Measurements from ENCODE around the gene DGKI. TPM values are rescaled to one million over a fixed set of nuclear protein-coding genes. Genes with fewer than 3 reads are reported as not detected.
A peak's percentile ranks its signal among the peaks of the same experiment; 100 is the strongest.

Gene DGKI
- total RNA-seq, 1 experiment from 2014 or later, result 0.39 TPM

DNA sequence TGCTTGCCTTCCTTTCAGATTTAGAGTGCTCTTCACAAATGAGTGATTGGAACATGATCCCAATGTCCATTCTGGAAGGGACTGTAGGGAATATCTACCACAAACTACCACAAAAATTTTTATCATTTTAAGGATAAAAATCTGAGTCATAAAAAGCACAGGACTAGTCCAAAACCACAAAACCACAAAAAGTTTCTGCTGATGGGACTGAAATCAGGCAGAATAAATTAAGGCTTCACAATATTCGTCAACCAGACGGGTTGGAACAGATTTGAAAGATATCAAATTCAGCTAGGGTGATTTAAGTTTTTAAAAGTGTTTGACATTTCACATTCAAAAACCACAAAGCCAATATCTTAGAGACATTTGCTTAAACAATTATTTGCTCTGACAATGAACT is 403.2 kb downstream of the DGKI start:
- peaks cover 10% of the 10 kb centered on the region for H3K4me1 ChIP-seq (ENCODE audit: insufficient read depth, low read length, poor library complexity, severe bottlenecking)
- no TSS peak for BruUV-seq (replicated peaks)
- intact Hi-C loops (cut with micrococcal nuclease; ENCODE audit: unreplicated experiment), result no loop called here
- H3K27ac ChIP-seq (ENCODE audit: low read depth, low read length, poor library complexity, severe bottlenecking), result no peak overlapping the region
- no peak for TF ChIP-seq EZH2 (IDR thresholded peaks at IDR 0.05; ENCODE audit: borderline replicate concordance, low read depth, low read length, poor library complexity, severe bottlenecking)
- TF ChIP-seq, protein P1, sequence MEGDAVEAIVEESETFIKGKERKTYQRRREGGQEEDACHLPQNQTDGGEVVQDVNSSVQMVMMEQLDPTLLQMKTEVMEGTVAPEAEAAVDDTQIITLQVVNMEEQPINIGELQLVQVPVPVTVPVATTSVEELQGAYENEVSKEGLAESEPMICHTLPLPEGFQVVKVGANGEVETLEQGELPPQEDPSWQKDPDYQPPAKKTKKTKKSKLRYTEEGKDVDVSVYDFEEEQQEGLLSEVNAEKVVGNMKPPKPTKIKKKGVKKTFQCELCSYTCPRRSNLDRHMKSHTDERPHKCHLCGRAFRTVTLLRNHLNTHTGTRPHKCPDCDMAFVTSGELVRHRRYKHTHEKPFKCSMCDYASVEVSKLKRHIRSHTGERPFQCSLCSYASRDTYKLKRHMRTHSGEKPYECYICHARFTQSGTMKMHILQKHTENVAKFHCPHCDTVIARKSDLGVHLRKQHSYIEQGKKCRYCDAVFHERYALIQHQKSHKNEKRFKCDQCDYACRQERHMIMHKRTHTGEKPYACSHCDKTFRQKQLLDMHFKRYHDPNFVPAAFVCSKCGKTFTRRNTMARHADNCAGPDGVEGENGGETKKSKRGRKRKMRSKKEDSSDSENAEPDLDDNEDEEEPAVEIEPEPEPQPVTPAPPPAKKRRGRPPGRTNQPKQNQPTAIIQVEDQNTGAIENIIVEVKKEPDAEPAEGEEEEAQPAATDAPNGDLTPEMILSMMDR (conservative IDR thresholded peaks at IDR 0.05; ENCODE audit: low read depth, low read length), result no peak
- no peak overlapping the region for H3K4me3 ChIP-seq (ENCODE audit: low read depth, low read length, poor library complexity, severe bottlenecking)
- CTCF ChIA-PET, result no interaction called here
- POLR2A ChIA-PET (ENCODE audit: low non-redundant PET), result no interaction called here
- H3K36me3 ChIP-seq (ENCODE audit: insufficient read depth, low read length, poor library complexity, severe bottlenecking), result no peaks in the 10 kb centered on the region
- peaks cover 3% of the 10 kb centered on the region for H3K9me3 ChIP-seq (ENCODE audit: low read depth, low read length, poor library complexity, severe bottlenecking)
- H3K27me3 ChIP-seq (replicated peaks; ENCODE audit: insufficient read depth, low read depth, low read length, poor library complexity), result peaks cover 13% of the 10 kb centered on the region
- DNase-seq (ENCODE audit: low spot score), result no peak

DNA sequence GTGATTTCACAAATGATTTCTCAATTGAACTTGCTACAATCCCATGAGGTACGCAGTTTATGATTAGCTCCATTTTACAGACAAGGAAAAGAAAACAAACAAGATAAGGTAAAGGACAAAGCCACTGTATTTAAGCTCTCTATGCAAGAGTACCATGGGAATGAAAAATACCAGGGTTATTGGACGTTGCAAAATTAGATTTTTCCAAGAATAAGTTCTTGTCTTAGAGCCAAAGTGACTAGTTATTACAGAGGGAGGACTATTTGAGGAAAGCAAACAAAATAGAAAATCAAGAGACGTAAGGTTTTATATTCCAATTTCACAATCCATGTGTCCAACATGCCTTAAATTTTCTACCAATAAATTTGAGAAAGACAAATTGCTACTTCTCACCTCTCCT is 405.3 kb downstream of the DGKI start:
- CTCF ChIA-PET, result no interaction called here
- no peak for DNase-seq (ENCODE audit: low spot score)
- no peak overlapping the region for H3K27ac ChIP-seq (ENCODE audit: low read depth, low read length, poor library complexity, severe bottlenecking)
- H3K4me1 ChIP-seq (ENCODE audit: insufficient read depth, low read length, poor library complexity, severe bottlenecking), result peaks cover 10% of the 10 kb centered on the region
- BruUV-seq (replicated peaks), result no TSS peak
- no peak overlapping the region for H3K4me3 ChIP-seq (ENCODE audit: low read depth, low read length, poor library complexity, severe bottlenecking)
- H3K36me3 ChIP-seq (ENCODE audit: insufficient read depth, low read length, poor library complexity, severe bottlenecking), result no peaks in the 10 kb centered on the region
- TF ChIP-seq EZH2 (IDR thresholded peaks at IDR 0.05; ENCODE audit: borderline replicate concordance, low read depth, low read length, poor library complexity, severe bottlenecking), result no peak
- TF ChIP-seq, protein P1 (conservative IDR thresholded peaks at IDR 0.05; ENCODE audit: low read depth, low read length), result no peak
- peaks cover 11% of the 10 kb centered on the region for H3K27me3 ChIP-seq (replicated peaks; ENCODE audit: insufficient read depth, low read depth, low read length, poor library complexity)
- H3K9me3 ChIP-seq (ENCODE audit: low read depth, low read length, poor library complexity, severe bottlenecking), result peaks cover 3% of the 10 kb centered on the region
- intact Hi-C loops (cut with micrococcal nuclease; ENCODE audit: unreplicated experiment), result no loop called here
- POLR2A ChIA-PET (ENCODE audit: low non-redundant PET), result no interaction called here

DNA sequence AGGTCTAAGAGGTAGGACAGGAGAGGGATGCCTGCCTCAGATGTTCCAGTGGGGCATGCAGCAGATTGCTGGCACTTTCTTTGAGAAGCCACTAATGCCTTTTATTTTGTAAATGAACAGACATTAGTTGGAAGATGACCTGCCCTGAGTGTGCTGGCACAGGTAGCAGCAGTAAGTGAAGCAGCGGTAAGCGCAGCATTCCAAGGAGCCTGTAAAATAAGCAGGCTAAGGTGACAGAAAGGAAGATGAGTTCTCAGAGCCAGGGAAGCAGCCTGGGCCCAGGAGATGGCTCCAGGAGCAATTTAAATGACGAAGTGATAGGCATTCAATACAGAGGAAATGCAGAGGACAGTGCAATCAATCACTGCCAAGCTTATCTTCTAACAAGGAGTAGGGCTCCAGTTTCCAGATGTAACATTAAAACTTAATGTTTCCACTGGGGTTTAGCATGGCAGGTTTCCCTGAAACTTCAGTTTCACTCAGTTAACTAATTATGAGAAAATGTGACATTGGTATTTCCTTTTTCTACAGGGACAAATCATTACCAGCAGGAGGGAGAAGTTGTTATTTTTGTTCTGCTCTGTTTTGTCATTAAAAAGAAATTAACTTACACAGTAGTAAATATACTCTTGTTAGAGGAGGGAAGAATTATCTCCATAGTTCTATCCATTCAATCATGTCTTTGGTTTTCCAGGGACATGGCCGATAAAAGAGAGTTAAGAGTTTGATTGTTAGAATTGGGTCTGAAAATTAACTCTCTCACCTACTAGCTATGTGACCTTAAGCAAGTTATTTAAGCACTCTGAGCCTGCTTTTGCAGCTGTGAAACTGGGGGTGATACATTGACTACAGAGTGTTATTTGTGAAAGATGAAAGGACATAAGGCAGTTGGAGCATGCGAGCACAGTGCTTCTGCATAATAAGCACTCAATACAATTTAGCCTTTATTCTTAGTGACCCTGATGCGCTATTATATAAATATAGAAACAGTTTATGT is 406.6 kb downstream of the DGKI start:
- H3K36me3 ChIP-seq (ENCODE audit: insufficient read depth, low read length, poor library complexity, severe bottlenecking), result no peaks in the 10 kb centered on the region
- ChIA-PET POLR2A (ENCODE audit: low non-redundant PET) (no interaction called here), CTCF (no interaction called here)
- TF ChIP-seq, protein P1 (conservative IDR thresholded peaks at IDR 0.05; ENCODE audit: low read depth, low read length), result no peak
- TF ChIP-seq EZH2 (IDR thresholded peaks at IDR 0.05; ENCODE audit: borderline replicate concordance, low read depth, low read length, poor library complexity, severe bottlenecking), result no peak
- H3K9me3 ChIP-seq (ENCODE audit: low read depth, low read length, poor library complexity, severe bottlenecking), result peaks cover 3% of the 10 kb centered on the region
- DNase-seq (ENCODE audit: low spot score), result peak; percentile 80
- intact Hi-C loops (cut with micrococcal nuclease; ENCODE audit: unreplicated experiment), result no loop called here
- peaks cover 11% of the 10 kb centered on the region for H3K27me3 ChIP-seq (replicated peaks; ENCODE audit: insufficient read depth, low read depth, low read length, poor library complexity)
- H3K4me1 ChIP-seq (ENCODE audit: insufficient read depth, low read length, poor library complexity, severe bottlenecking), result peaks cover 10% of the 10 kb centered on the region
- no peak overlapping the region for H3K4me3 ChIP-seq (ENCODE audit: low read depth, low read length, poor library complexity, severe bottlenecking)
- no peak overlapping the region for H3K27ac ChIP-seq (ENCODE audit: low read depth, low read length, poor library complexity, severe bottlenecking)
- no TSS peak for BruUV-seq (replicated peaks)
